ENCODE results near the gene UBE2D3.

DNA sequence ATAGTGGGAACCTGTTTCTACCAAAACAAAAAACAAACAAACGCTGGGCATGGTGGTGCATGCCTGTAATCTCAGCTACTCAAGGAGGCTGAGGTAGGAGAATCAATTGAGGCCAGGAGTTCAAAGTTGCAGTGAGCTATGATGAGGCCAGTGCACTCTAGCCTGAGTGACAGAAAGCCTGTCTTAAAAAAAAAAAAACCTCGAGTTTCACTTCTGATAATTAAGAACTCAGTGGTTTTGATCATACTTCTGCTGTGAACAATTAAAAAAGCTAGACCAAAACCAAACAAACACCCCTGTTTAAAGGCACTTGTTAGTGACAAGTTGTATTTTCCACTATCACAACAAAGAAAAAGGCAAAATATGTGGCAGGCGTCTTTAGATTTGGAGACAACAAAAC, 15.0 kb upstream of the UBE2D3 start:
- TF ChIP-seq, protein P1, sequence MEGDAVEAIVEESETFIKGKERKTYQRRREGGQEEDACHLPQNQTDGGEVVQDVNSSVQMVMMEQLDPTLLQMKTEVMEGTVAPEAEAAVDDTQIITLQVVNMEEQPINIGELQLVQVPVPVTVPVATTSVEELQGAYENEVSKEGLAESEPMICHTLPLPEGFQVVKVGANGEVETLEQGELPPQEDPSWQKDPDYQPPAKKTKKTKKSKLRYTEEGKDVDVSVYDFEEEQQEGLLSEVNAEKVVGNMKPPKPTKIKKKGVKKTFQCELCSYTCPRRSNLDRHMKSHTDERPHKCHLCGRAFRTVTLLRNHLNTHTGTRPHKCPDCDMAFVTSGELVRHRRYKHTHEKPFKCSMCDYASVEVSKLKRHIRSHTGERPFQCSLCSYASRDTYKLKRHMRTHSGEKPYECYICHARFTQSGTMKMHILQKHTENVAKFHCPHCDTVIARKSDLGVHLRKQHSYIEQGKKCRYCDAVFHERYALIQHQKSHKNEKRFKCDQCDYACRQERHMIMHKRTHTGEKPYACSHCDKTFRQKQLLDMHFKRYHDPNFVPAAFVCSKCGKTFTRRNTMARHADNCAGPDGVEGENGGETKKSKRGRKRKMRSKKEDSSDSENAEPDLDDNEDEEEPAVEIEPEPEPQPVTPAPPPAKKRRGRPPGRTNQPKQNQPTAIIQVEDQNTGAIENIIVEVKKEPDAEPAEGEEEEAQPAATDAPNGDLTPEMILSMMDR (conservative IDR thresholded peaks at IDR 0.05; ENCODE audit: low read length) = no peak
- no peak for TF ChIP-seq EZH2phosphoT487 (IDR thresholded peaks at IDR 0.05; ENCODE audit: borderline replicate concordance, low read depth, low read length)
